GM12891 (cell line): ENCODE measurements around the gene BBIP1.

ENCODE experiments used
- POLR2A ChIP-seq: IDR thresholded peaks from 2 replicates; pipeline ENCODE4 v1.6.1; 2011; ENCODE audit warnings: low read depth, low read length, control low read depth
- POLR2AphosphoS5 ChIP-seq: IDR thresholded peaks from 2 replicates; pipeline ENCODE4 v1.6.1; 2011; ENCODE audit warnings: low read depth, low read length, control low read depth
- SPI1 ChIP-seq: IDR thresholded peaks from 2 replicates; pipeline ENCODE4 v1.6.1; 2011; ENCODE audit warnings: low read depth, low read length, control low read depth
- TAF1 ChIP-seq: IDR thresholded peaks from 2 replicates; pipeline ENCODE4 v1.6.1; 2011; ENCODE audit warnings: low read depth, low read length, control low read depth

DNA sequence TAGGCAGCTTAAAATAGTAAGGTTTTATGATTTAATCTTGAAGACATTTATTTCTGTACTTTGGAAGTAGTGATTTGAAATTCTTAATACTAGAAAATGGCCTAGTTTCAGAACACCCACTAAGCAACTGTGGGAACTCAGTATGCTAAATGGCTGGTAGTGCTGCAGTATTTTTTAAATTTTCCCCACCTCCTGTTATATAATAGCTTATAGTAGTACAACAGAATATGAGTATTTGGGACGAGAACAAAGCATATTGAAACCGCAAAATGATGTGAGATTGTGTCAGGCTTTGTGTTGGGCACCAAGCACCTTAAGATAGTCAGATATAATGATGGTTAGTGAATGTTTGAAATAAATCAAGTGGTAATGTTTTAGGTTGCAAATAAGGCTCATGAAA lies 8.5 kb upstream of the BBIP1 start:
- TF ChIP-seq TAF1 = no peak
- no peak for TF ChIP-seq POLR2A
- TF ChIP-seq POLR2AphosphoS5 = no peak
- no peak for TF ChIP-seq SPI1
